ENCODE measurements around the gene CER1.

CER1 gene

DNA sequence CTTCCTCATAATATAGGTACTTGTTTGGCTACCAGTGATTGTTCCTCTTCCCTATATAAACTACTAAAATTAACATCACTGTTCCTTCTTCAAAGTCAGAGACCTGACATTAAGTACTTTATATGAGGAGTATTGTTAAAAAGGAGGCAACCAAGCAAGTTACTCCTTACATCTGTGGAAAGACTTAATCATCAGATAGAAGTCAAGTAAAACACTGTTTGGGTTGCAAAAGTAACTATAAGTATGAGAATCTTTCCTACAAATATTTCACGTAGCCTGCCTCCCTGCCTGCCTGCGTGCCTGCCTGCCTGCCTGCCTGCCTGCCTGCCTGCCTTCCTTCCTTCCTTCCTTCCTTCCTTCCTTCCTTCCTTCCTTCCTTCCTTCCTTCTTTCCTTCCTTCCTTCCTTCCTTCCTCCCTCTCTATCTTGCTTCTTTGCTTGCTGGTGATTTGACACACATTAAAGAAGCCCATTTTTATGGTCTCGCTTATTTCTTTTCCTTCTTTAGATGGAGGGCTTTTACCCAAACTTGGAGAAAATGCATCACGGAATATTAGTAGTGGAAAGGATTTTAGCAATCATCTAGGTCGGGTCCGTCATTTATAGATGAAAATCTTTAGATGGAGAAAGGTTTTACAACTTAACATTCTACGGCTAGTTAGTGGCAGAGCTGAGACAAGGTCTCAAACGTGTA, 3.2 kb downstream of the CER1 start:
- TF ChIP-seq, protein P1, sequence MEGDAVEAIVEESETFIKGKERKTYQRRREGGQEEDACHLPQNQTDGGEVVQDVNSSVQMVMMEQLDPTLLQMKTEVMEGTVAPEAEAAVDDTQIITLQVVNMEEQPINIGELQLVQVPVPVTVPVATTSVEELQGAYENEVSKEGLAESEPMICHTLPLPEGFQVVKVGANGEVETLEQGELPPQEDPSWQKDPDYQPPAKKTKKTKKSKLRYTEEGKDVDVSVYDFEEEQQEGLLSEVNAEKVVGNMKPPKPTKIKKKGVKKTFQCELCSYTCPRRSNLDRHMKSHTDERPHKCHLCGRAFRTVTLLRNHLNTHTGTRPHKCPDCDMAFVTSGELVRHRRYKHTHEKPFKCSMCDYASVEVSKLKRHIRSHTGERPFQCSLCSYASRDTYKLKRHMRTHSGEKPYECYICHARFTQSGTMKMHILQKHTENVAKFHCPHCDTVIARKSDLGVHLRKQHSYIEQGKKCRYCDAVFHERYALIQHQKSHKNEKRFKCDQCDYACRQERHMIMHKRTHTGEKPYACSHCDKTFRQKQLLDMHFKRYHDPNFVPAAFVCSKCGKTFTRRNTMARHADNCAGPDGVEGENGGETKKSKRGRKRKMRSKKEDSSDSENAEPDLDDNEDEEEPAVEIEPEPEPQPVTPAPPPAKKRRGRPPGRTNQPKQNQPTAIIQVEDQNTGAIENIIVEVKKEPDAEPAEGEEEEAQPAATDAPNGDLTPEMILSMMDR (IDR thresholded peaks at IDR 0.05; ENCODE audit: low read depth, low read length) = no peak
- H3K4me3 ChIP-seq (ENCODE audit: low read depth, low read length) = no peak overlapping the region

GRCh38 chr9:14715102-14715501, 7.4 kb downstream of the CER1 start:
- TF ChIP-seq, protein P1 (IDR thresholded peaks at IDR 0.05; ENCODE audit: low read depth, low read length) = no peak
- no peak overlapping the region for H3K4me3 ChIP-seq (ENCODE audit: low read depth, low read length)

- TF ChIP-seq, protein P1 (IDR thresholded peaks at IDR 0.05; ENCODE audit: low read depth, low read length) = no peak
- no peak overlapping the region for H3K4me3 ChIP-seq (ENCODE audit: low read depth, low read length)
Observed at GRCh38 chr9:14713187-14713767, 9.3 kb downstream of the CER1 start.

DNA sequence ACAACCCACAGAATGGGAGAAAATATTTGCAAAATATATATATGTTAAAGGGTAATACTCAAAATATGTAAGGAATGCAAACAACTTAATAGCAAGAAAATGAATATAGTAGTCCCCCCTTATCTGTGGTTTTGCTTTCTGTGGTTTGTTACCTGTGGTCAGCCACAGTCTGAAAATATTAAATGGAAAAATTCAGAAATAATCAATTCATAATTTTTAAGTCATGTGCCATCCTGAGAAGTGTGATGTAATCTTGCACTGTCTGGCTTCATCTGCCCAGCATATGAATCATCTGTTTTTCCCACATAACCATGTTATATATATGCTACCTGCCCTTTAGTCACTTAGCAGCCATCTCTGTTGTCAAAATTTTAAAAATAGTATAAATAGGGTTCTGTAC, 11.7 kb downstream of the CER1 start:
- H3K4me3 ChIP-seq (ENCODE audit: low read depth, low read length) = no peak overlapping the region
- TF ChIP-seq, protein P1 (IDR thresholded peaks at IDR 0.05; ENCODE audit: low read depth, low read length) = no peak

DNA sequence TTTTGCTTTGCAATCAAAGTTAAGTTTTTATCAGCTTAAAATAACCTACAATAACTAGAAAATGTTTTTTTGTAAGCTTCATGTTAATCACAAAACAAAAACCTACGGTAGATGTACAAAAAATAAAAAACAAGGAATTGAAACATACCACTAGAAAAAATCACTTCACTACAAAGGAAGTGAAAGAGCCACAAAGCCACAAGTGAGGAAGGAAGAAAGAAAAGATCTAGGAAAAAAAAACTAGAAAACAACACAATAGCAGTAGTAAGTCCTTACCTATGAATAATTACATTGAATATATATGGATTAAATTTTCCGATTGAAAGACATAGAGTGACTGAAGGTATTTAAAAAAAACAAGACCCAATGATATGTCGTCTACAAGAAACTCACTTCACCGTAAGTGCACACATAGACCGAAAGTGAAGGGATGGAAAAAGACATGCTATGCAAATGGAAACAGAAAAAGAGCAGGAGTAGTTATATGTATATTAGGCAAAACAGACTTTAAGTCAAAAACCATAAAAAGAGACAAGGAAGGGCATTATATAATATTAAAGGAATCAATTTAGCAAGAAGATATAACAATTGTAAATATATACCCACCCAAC, 15.9 kb downstream of the CER1 start:
- no peak overlapping the region for H3K4me3 ChIP-seq (ENCODE audit: low read depth, low read length)
- TF ChIP-seq, protein P1 (IDR thresholded peaks at IDR 0.05; ENCODE audit: low read depth, low read length) = no peak

DNA sequence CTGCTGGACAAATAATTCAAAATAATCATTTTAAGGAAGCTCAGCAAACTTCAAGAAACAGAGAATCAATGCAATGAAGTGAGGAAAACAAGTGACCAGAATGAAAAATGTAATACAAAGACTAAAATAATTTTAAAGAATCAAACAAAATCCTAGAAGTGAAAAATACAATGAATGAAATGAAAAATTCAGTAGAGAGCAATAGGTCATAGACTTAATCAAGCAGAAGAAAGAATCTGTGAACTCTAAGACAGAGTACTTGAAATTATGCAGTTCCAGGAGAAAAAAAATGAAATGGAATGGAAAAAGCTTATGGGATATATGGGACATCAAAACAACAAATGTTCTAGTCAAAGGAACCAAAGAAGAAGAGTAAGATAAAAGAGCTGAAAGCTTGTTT, 17.5 kb downstream of the CER1 start:
- H3K4me3 ChIP-seq (ENCODE audit: low read depth, low read length) = no peak overlapping the region
- TF ChIP-seq, protein P1 (IDR thresholded peaks at IDR 0.05; ENCODE audit: low read depth, low read length) = no peak

DNA sequence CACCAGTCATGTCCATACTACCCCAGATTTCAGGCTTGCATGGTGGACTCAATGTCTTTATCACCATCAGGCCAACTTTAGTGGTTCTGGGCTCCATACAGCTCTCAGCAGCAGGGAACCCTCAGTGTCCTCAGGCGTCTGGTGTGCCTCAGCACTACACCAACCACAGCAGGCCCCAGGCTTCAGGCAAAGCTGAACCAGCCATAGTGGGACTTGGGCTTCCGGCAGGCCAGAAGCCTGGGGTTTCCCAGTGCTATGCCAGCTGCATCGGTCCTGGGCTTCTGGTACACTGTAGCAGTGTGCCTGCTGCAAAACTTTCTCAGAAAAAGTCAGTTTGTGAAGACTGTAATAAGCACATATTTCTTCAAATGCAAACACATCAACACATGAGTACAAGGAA, 18.3 kb downstream of the CER1 start:
- no peak overlapping the region for H3K4me3 ChIP-seq (ENCODE audit: low read depth, low read length)
- TF ChIP-seq, protein P1 (IDR thresholded peaks at IDR 0.05; ENCODE audit: low read depth, low read length) = no peak
